ENCODE measurements around the gene MRPL28.
"Not testable (repeated sequence)": the region's sequence is repeated elsewhere in the genome, so short reads cannot be mapped to it uniquely, and the experiment has no call there.

MRPL28 gene

GRCh38 chr16:359067-359763 lies 11.1 kb downstream of the MRPL28 start:
- DNase-seq: no peak

GRCh38 chr16:356741-357140 lies 13.6 kb downstream of the MRPL28 start:
- no peak for DNase-seq

GRCh38 chr16:354971-355461 lies 15.3 kb downstream of the MRPL28 start:
- DNase-seq: no peak

- DNase-seq: no peak
These were observed 16.0 kb downstream of the MRPL28 start for GRCh38 chr16:354291-354881.

- no peak for DNase-seq
These were observed 16.7 kb downstream of the MRPL28 start for GRCh38 chr16:353404-354290.

GRCh38 chr16:352547-353403 lies 17.6 kb downstream of the MRPL28 start, which contains the start of gene AXIN1:
AXIN1 (minus strand) TSS chr16:352723; CDS start chr16:347025, 5,698 bp downstream.
- DNase-seq: peak; percentile 95

- no peak for DNase-seq
These were observed 18.4 kb downstream of the MRPL28 start for GRCh38 chr16:351804-352520.

GRCh38 chr16:350203-350602 lies 20.1 kb downstream of the MRPL28 start:
- no peak for DNase-seq

- DNase-seq: no peak
These were observed 21.1 kb downstream of the MRPL28 start for GRCh38 chr16:349211-349610.

GRCh38 chr16:348495-348894 lies 21.8 kb downstream of the MRPL28 start:
- DNase-seq: not testable (repeated sequence)

- no peak for DNase-seq
These were observed 23.1 kb downstream of the MRPL28 start for GRCh38 chr16:347203-347602.

- DNase-seq: peak; percentile 27
These were observed 23.8 kb downstream of the MRPL28 start for GRCh38 chr16:346587-346986.

GRCh38 chr16:345772-346171 lies 24.6 kb downstream of the MRPL28 start:
- DNase-seq: no peak

- DNase-seq: no peak
These were observed 27.7 kb downstream of the MRPL28 start for GRCh38 chr16:342455-343213.

- DNase-seq: not testable (repeated sequence)
These were observed 28.4 kb downstream of the MRPL28 start for GRCh38 chr16:341974-342336.

GRCh38 chr16:341095-341973 lies 29.0 kb downstream of the MRPL28 start:
- not testable (repeated sequence) for DNase-seq

- no peak for DNase-seq
These were observed 29.8 kb downstream of the MRPL28 start for GRCh38 chr16:340370-341091.

- no peak for DNase-seq
These were observed 30.7 kb downstream of the MRPL28 start for GRCh38 chr16:339680-340079.

- no peak for DNase-seq
These were observed 32.3 kb downstream of the MRPL28 start for GRCh38 chr16:337975-338575.
